ENCODE data around the gene SIGLEC11.

- TF ChIP-seq POLR2A (IDR thresholded peaks at IDR 0.05) (no peak), CTCF (IDR thresholded peaks at IDR 0.05) (no peak), EP300 (IDR thresholded peaks at IDR 0.05) (no peak)
Observed at GRCh38 chr19:49997709-49998108, 36.7 kb upstream of the SIGLEC11 start.
